GM12874 (cell line): Measurements from ENCODE around the gene DENND1A.

Experiments used
- CTCF ChIP-seq: IDR thresholded peaks from 2 replicates; pipeline ENCODE4 v1.5.1; 2011; ENCODE audit warnings: low read depth, mild to moderate bottlenecking, control low read depth, low read length, moderate library complexity; ENCODE audit not compliant: insufficient read depth

DENND1A gene

GRCh38 chr9:123455187-123455586, 474.7 kb downstream of the DENND1A start:
- TF ChIP-seq CTCF, result no peak

- TF ChIP-seq CTCF, result no peak
These were observed 475.6 kb downstream of the DENND1A start for GRCh38 chr9:123454361-123454760.

GRCh38 chr9:123453831-123454321, 476.1 kb downstream of the DENND1A start:
- TF ChIP-seq CTCF, result no peak

GRCh38 chr9:123453076-123453667, 476.8 kb downstream of the DENND1A start:
- no peak for TF ChIP-seq CTCF

GRCh38 chr9:123450996-123451395, 478.9 kb downstream of the DENND1A start:
- no peak for TF ChIP-seq CTCF

GRCh38 chr9:123450098-123450770, 479.7 kb downstream of the DENND1A start:
- no peak for TF ChIP-seq CTCF

GRCh38 chr9:123447934-123448646, 481.8 kb downstream of the DENND1A start:
- TF ChIP-seq CTCF, result no peak
